OCI-LY1 (cell line): ENCODE results near the gene EPO.

Experiments used
- CTCF ChIP-seq: fragments of 200-600 bp; sonication (generic), shearing (Covaris generic); IDR thresholded peaks from 2 replicates; pipeline ENCODE4 v1.5.1; 2017; ENCODE audit warnings: mild to moderate bottlenecking, antibody characterized with exemption, low read length, moderate library complexity, mixed read lengths
- EZH2 ChIP-seq: fragments of 200-600 bp; sonication (generic), shearing (Covaris generic); IDR thresholded peaks from 2 replicates; pipeline ENCODE4 v1.8.0; 2017; ENCODE audit warnings: borderline replicate concordance, mixed run types, mild to moderate bottlenecking, antibody characterized with exemption, low read length, moderate library complexity, mixed read lengths

GRCh38 chr7:100720279-100720670 lies at the start of gene EPO:
- no peak for TF ChIP-seq CTCF
- TF ChIP-seq EZH2 = no peak
